ENCODE measurements around the gene GUCY1A2.

DNA sequence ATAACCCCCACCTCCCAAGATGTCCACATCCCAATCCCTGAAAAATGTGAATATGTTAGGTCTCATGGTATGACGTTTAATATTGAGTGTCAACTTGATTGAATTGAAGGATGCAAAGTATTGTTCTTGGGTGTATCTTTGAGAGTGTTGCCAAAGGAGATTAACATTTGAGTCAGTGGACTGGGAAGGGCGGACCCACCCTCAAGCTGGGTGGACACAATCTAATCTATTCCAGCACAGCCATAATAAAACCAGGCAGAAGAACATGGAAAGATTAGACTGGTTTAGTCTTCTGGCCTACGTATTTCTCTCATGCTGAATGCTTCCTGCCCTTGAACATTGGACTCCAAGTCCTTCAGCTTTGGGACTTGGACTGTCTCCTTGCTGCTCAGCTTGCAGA is 315.5 kb downstream of the GUCY1A2 start:
- TF ChIP-seq, protein P1, sequence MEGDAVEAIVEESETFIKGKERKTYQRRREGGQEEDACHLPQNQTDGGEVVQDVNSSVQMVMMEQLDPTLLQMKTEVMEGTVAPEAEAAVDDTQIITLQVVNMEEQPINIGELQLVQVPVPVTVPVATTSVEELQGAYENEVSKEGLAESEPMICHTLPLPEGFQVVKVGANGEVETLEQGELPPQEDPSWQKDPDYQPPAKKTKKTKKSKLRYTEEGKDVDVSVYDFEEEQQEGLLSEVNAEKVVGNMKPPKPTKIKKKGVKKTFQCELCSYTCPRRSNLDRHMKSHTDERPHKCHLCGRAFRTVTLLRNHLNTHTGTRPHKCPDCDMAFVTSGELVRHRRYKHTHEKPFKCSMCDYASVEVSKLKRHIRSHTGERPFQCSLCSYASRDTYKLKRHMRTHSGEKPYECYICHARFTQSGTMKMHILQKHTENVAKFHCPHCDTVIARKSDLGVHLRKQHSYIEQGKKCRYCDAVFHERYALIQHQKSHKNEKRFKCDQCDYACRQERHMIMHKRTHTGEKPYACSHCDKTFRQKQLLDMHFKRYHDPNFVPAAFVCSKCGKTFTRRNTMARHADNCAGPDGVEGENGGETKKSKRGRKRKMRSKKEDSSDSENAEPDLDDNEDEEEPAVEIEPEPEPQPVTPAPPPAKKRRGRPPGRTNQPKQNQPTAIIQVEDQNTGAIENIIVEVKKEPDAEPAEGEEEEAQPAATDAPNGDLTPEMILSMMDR (IDR thresholded peaks at IDR 0.05; ENCODE audit: borderline replicate concordance, extremely low read depth, low read length, poor library complexity, severe bottlenecking): no peak
- TF ChIP-seq EZH2 (IDR thresholded peaks at IDR 0.05; ENCODE audit: borderline replicate concordance, low read depth, low read length, severe bottlenecking): no peak

Data from DND-41 (cell line).